HepG2 (cell line): ENCODE results near the gene TANGO2. TPM values are rescaled to one million over a fixed set of nuclear protein-coding genes. Genes with fewer than 3 reads are reported as not detected.

ENCODE experiments used
- HDAC6 ChIP-seq: fragments of 200-600 bp; sonication (generic); IDR thresholded peaks from 2 replicates; pipeline ENCODE4 v1.7.0; 2017; ENCODE audit warnings: mild to moderate bottlenecking, antibody characterized with exemption, low read length, low read depth
- MXI1 ChIP-seq: IDR thresholded peaks from 3 replicates; pipeline ENCODE4 v1.6.1; 2012; ENCODE audit warnings: low read depth, low read length, inconsistent platforms, borderline replicate concordance
- NFYC ChIP-seq: IDR thresholded peaks from 2 replicates; pipeline ENCODE4 v1.6.1; 2016; ENCODE audit warnings: missing genetic modification reagents, missing compliant biosample characterization
- SMYD3 ChIP-seq: sonication (generic); formaldehyde crosslinking; IDR thresholded peaks from 2 replicates; pipeline ENCODE4 v1.8.1; 2023; ENCODE audit warnings: mild to moderate bottlenecking, missing genetic modification reagents
- ZNF44 ChIP-seq: sonication (generic); formaldehyde crosslinking; IDR thresholded peaks from 2 replicates; pipeline ENCODE4 v1.5.1; 2020; ENCODE audit warnings: mild to moderate bottlenecking, missing genetic modification reagents
- ZNF549 ChIP-seq: sonication (generic); formaldehyde crosslinking; IDR thresholded peaks from 2 replicates; pipeline ENCODE4 v1.5.0; 2020; ENCODE audit warnings: missing genetic modification reagents
- ZNF556 ChIP-seq: sonication (generic); formaldehyde crosslinking; IDR thresholded peaks from 2 replicates; pipeline ENCODE4 v1.4.0; 2020; ENCODE audit warnings: mild to moderate bottlenecking, missing genetic modification reagents, borderline replicate concordance
- ZSCAN20 ChIP-seq: sonication (generic); formaldehyde crosslinking; IDR thresholded peaks from 2 replicates; pipeline ENCODE4 v1.4.0; 2020; ENCODE audit warnings: missing genetic modification reagents, mild to moderate bottlenecking, borderline replicate concordance
- polyA plus RNA-seq, 8 experiments: library from polyadenylated mRNA; depleted of rRNA in 3 of 8; stranded (reverse) in 7 of 8; unstranded in 1 of 8; fragments of >200 nt; fragmentation: Illumina TruSeq in 4 of 8; extraction: Trizol in 4 of 8; gene quantifications; 2 replicates each; pipeline versions ENCODE4 v1.2.1 to v1.2.3, GENCODE V29; 2011 to 2016; ENCODE audit warnings: low read depth in 4 of 8, missing spikeins in 1 of 8, mixed read lengths in 1 of 8; ENCODE audit not compliant: insufficient read depth in 1 of 8
- total RNA-seq, 5 experiments: library from RNA; depleted of rRNA; stranded (reverse); fragments of >200 nt; fragmentation: Illumina TruSeq; extraction: Trizol; gene quantifications; 2 replicates each; pipeline ENCODE4 v1.2.3, GENCODE V29; 2016; ENCODE audit warnings: low read depth in 1 of 5
- TF ChIP-seq, protein P1 (sequence below): sonication (generic); formaldehyde crosslinking; IDR thresholded peaks from 2 replicates; pipeline ENCODE4 v1.4.0; 2020; ENCODE audit warnings: missing genetic modification reagents
- TF ChIP-seq, protein P2 (sequence below): sonication (generic); formaldehyde crosslinking; IDR thresholded peaks from 2 replicates; pipeline ENCODE4 v1.5.0; 2020; ENCODE audit warnings: mild to moderate bottlenecking, missing genetic modification reagents
- TF ChIP-seq, protein P3 (sequence below): sonication (generic); formaldehyde crosslinking; IDR thresholded peaks from 2 replicates; pipeline ENCODE4 v1.8.1; 2023; ENCODE audit warnings: mild to moderate bottlenecking, inconsistent platforms, moderate library complexity, missing genetic modification reagents, borderline replicate concordance
- TF ChIP-seq, protein P4 (sequence below): sonication (generic); formaldehyde crosslinking; conservative IDR thresholded peaks from 2 replicates; pipeline ENCODE4 v1.5.0; 2020; ENCODE audit warnings: missing genetic modification reagents
- TF ChIP-seq, protein P5 (sequence below), 2 experiments: IDR thresholded peaks; 2 replicates each; pipeline ENCODE4 v1.6.1; 2011 to 2012; ENCODE audit warnings: low read length in 2 of 2, borderline replicate concordance in 1 of 2, low read depth in 1 of 2, mild to moderate bottlenecking in 1 of 2, moderate library complexity in 1 of 2
- TF ChIP-seq, protein P6 (sequence below): sonication (generic); formaldehyde crosslinking; IDR thresholded peaks from 2 replicates; pipeline ENCODE4 v1.5.0; 2020; ENCODE audit warnings: missing genetic modification reagents

TANGO2 gene
- total and polyA plus RNA-seq, 2 of the 13 experiments (the other 11 are each of a cell fraction or from before 2014, with no cell fraction given), result 12.9 to 14.8 TPM

DNA sequence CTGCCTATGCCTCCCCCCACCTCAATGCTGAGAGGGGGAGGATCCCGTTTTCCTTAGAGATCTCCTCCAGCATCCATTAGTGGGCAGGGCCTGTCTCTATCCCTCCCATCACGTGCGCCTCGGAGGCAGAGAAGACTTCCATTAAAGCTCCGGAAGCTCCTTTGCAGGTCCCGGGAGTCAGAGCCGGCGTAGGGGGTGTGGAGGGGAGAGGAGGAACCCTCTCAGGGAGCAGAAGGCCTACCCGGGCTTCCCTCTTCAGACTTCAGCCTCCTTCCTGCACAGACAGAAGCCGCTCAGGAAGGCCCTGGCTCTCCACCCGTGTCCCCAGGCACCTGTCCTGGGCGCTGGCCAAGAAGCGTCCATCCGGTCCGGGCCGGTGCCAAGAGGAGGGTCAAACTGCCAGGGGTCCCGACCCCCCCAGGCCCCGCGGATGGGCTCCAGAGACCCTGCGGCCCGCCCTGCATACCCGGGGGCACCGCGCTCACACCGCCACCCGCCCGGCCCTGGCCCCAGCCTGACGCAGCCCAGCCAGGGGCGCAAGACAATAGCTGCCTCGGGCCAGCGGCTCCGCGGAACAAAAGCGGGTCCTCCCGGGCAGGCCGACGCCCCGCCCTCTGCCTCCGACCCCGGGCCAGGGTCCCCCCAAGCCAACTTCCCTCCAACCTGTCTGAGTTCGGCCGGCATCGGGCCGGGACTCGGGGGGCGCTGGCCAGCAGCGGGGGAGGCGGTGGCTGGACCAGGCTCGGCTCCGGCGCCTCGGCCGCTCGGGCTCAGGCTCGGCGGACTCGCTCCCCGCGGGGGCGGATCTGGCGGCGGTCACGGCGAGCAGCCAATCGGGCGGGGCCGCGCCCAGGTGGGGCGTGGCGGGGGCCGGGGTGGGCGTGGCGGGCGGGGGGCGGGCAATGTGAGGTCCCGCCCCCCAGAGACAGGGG is 34.2 kb upstream of the TANGO2 start (continued):
- TF ChIP-seq, protein P1, sequence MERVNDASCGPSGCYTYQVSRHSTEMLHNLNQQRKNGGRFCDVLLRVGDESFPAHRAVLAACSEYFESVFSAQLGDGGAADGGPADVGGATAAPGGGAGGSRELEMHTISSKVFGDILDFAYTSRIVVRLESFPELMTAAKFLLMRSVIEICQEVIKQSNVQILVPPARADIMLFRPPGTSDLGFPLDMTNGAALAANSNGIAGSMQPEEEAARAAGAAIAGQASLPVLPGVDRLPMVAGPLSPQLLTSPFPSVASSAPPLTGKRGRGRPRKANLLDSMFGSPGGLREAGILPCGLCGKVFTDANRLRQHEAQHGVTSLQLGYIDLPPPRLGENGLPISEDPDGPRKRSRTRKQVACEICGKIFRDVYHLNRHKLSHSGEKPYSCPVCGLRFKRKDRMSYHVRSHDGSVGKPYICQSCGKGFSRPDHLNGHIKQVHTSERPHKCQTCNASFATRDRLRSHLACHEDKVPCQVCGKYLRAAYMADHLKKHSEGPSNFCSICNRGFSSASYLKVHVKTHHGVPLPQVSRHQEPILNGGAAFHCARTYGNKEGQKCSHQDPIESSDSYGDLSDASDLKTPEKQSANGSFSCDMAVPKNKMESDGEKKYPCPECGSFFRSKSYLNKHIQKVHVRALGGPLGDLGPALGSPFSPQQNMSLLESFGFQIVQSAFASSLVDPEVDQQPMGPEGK, result peak; percentile 58
- TF ChIP-seq, protein P2, sequence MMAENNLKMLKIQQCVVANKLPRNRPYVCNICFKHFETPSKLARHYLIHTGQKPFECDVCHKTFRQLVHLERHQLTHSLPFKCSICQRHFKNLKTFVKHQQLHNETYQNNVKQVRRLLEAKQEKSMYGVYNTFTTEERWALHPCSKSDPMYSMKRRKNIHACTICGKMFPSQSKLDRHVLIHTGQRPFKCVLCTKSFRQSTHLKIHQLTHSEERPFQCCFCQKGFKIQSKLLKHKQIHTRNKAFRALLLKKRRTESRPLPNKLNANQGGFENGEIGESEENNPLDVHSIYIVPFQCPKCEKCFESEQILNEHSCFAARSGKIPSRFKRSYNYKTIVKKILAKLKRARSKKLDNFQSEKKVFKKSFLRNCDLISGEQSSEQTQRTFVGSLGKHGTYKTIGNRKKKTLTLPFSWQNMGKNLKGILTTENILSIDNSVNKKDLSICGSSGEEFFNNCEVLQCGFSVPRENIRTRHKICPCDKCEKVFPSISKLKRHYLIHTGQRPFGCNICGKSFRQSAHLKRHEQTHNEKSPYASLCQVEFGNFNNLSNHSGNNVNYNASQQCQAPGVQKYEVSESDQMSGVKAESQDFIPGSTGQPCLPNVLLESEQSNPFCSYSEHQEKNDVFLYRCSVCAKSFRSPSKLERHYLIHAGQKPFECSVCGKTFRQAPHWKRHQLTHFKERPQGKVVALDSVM (CRISPR knock-in tag), result no peak
- no peak for TF ChIP-seq ZNF44
- peak; percentile 26; the same call in 1 of the 3 replicates for TF ChIP-seq MXI1
- no peak for TF ChIP-seq NFYC (CRISPR knock-in tag)
- TF ChIP-seq, protein P3, sequence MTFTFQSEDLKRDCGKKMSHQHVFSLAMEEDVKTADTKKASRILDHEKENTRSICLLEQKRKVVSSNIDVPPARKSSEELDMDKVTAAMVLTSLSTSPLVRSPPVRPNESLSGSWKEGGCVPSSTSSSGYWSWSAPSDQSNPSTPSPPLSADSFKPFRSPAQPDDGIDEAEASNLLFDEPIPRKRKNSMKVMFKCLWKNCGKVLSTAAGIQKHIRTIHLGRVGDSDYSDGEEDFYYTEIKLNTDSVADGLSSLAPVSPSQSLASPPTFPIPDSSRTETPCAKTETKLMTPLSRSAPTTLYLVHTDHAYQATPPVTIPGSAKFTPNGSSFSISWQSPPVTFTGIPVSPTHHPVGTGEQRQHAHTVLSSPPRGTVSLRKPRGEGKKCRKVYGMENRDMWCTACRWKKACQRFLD (CRISPR knock-in tag), result no peak
- TF ChIP-seq HDAC6, result no peak
- TF ChIP-seq ZSCAN20 (CRISPR knock-in tag), result no peak
- no peak for TF ChIP-seq ZNF549 (CRISPR knock-in tag)
- TF ChIP-seq, protein P4, sequence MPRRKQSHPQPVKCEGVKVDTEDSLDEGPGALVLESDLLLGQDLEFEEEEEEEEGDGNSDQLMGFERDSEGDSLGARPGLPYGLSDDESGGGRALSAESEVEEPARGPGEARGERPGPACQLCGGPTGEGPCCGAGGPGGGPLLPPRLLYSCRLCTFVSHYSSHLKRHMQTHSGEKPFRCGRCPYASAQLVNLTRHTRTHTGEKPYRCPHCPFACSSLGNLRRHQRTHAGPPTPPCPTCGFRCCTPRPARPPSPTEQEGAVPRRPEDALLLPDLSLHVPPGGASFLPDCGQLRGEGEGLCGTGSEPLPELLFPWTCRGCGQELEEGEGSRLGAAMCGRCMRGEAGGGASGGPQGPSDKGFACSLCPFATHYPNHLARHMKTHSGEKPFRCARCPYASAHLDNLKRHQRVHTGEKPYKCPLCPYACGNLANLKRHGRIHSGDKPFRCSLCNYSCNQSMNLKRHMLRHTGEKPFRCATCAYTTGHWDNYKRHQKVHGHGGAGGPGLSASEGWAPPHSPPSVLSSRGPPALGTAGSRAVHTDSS (CRISPR knock-in tag), result no peak
- TF ChIP-seq ZNF556 (CRISPR knock-in tag), result no peak
- TF ChIP-seq, protein P5, sequence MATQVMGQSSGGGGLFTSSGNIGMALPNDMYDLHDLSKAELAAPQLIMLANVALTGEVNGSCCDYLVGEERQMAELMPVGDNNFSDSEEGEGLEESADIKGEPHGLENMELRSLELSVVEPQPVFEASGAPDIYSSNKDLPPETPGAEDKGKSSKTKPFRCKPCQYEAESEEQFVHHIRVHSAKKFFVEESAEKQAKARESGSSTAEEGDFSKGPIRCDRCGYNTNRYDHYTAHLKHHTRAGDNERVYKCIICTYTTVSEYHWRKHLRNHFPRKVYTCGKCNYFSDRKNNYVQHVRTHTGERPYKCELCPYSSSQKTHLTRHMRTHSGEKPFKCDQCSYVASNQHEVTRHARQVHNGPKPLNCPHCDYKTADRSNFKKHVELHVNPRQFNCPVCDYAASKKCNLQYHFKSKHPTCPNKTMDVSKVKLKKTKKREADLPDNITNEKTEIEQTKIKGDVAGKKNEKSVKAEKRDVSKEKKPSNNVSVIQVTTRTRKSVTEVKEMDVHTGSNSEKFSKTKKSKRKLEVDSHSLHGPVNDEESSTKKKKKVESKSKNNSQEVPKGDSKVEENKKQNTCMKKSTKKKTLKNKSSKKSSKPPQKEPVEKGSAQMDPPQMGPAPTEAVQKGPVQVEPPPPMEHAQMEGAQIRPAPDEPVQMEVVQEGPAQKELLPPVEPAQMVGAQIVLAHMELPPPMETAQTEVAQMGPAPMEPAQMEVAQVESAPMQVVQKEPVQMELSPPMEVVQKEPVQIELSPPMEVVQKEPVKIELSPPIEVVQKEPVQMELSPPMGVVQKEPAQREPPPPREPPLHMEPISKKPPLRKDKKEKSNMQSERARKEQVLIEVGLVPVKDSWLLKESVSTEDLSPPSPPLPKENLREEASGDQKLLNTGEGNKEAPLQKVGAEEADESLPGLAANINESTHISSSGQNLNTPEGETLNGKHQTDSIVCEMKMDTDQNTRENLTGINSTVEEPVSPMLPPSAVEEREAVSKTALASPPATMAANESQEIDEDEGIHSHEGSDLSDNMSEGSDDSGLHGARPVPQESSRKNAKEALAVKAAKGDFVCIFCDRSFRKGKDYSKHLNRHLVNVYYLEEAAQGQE (IDR thresholded peaks at IDR 0.05; ENCODE audit: borderline replicate concordance in 1 of 2, low read depth in 1 of 2, low read length in 2 of 2), result no peak; a peak in 1 of 4 replicates
- TF ChIP-seq SMYD3 (CRISPR knock-in tag), result no peak
- TF ChIP-seq, protein P6, sequence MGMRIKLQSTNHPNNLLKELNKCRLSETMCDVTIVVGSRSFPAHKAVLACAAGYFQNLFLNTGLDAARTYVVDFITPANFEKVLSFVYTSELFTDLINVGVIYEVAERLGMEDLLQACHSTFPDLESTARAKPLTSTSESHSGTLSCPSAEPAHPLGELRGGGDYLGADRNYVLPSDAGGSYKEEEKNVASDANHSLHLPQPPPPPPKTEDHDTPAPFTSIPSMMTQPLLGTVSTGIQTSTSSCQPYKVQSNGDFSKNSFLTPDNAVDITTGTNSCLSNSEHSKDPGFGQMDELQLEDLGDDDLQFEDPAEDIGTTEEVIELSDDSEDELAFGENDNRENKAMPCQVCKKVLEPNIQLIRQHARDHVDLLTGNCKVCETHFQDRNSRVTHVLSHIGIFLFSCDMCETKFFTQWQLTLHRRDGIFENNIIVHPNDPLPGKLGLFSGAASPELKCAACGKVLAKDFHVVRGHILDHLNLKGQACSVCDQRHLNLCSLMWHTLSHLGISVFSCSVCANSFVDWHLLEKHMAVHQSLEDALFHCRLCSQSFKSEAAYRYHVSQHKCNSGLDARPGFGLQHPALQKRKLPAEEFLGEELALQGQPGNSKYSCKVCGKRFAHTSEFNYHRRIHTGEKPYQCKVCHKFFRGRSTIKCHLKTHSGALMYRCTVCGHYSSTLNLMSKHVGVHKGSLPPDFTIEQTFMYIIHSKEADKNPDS, result no peak
